H9 (cell line): ENCODE measurements around the gene SDK1. TPM values are rescaled to one million over a fixed set of nuclear protein-coding genes. Genes with fewer than 3 reads are reported as not detected.

Experiments
- DNase-seq: peaks from one replicate; pipeline ENCODE4 v3.0.0-alpha.2; 2017
- H2AFZ ChIP-seq: one replicate; pipeline ENCODE4 v1.6.1; 2013; ENCODE audit warnings: mild to moderate bottlenecking, low read length, control low read depth, moderate library complexity
- H2AK5ac ChIP-seq: 2 replicates; pipeline ENCODE4 v1.6.1; 2013; ENCODE audit warnings: low read length, control low read depth, mixed read lengths; ENCODE audit not compliant: insufficient read length
- H2BK120ac ChIP-seq: one replicate; pipeline ENCODE4 v1.6.1; 2013; ENCODE audit warnings: low read depth, mild to moderate bottlenecking, low read length, control low read depth, inconsistent platforms; ENCODE audit not compliant: poor library complexity, severe bottlenecking
- H2BK12ac ChIP-seq: 2 replicates; pipeline ENCODE4 v1.6.1; 2013; ENCODE audit warnings: low read length, control low read depth, mixed read lengths, low read depth; ENCODE audit not compliant: insufficient read length
- H2BK15ac ChIP-seq: 2 replicates; pipeline ENCODE4 v1.6.1; 2013; ENCODE audit warnings: low read depth, low read length, control low read depth
- H2BK20ac ChIP-seq: one replicate; pipeline ENCODE4 v1.6.1; 2013; ENCODE audit warnings: low read depth, mild to moderate bottlenecking, low read length, control low read depth, inconsistent platforms; ENCODE audit not compliant: poor library complexity, severe bottlenecking
- H2BK5ac ChIP-seq: 2 replicates; pipeline ENCODE4 v1.6.1; 2013; ENCODE audit warnings: low read length, control low read depth, mixed read lengths; ENCODE audit not compliant: insufficient read length
- H3K14ac ChIP-seq: 2 replicates; pipeline ENCODE4 v1.6.1; 2013; ENCODE audit warnings: low read length, control low read depth; ENCODE audit not compliant: insufficient read depth
- H3K18ac ChIP-seq: 2 replicates; pipeline ENCODE4 v1.6.1; 2013; ENCODE audit warnings: low read depth, mild to moderate bottlenecking, mixed read lengths, low read length, control low read depth; ENCODE audit not compliant: insufficient read length
- H3K23ac ChIP-seq: 2 replicates; pipeline ENCODE4 v1.6.1; 2013; ENCODE audit warnings: low read length, control low read depth, mixed read lengths, low read depth; ENCODE audit not compliant: insufficient read length
- H3K23me2 ChIP-seq: 2 replicates; pipeline ENCODE4 v1.6.1; 2013; ENCODE audit warnings: low read depth, mild to moderate bottlenecking, mixed read lengths, low read length, control low read depth; ENCODE audit not compliant: insufficient read length, poor library complexity, severe bottlenecking
- H3K27ac ChIP-seq: 2 replicates; pipeline ENCODE4 v1.5.1; 2013; ENCODE audit warnings: low read length, control low read depth, mixed read lengths, low read depth; ENCODE audit not compliant: insufficient read length
- H3K27me3 ChIP-seq: 2 replicates; pipeline ENCODE4 v1.6.1; 2013; ENCODE audit warnings: low read length, control low read depth, inconsistent platforms; ENCODE audit not compliant: insufficient read depth
- H3K4ac ChIP-seq: 2 replicates; pipeline ENCODE4 v1.6.1; 2013; ENCODE audit warnings: low read depth, mild to moderate bottlenecking, control low read depth, inconsistent platforms, low read length, moderate library complexity
- H3K4me1 ChIP-seq: 2 replicates; pipeline ENCODE4 v1.6.1; 2013; ENCODE audit warnings: low read length, control low read depth, inconsistent platforms; ENCODE audit not compliant: insufficient read depth
- H3K4me2 ChIP-seq: 2 replicates; pipeline ENCODE4 v1.6.1; 2013; ENCODE audit warnings: low read length, control low read depth, mixed read lengths; ENCODE audit not compliant: insufficient read length, insufficient read depth
- H3K56ac ChIP-seq: 2 replicates; pipeline ENCODE4 v1.6.1; 2013; ENCODE audit warnings: low read depth, mild to moderate bottlenecking, mixed read lengths, low read length, control low read depth; ENCODE audit not compliant: insufficient read length
- H3K79me1 ChIP-seq: 2 replicates; pipeline ENCODE4 v1.6.1; 2013; ENCODE audit warnings: low read depth, mild to moderate bottlenecking, moderate library complexity, low read length, control low read depth, inconsistent platforms; ENCODE audit not compliant: insufficient read depth, poor library complexity, severe bottlenecking
- H3K79me2 ChIP-seq: 2 replicates; pipeline ENCODE4 v1.6.1; 2013; ENCODE audit warnings: low read length, control low read depth, inconsistent platforms; ENCODE audit not compliant: insufficient read depth
- H3K9ac ChIP-seq: 2 replicates; pipeline ENCODE4 v1.6.1; 2013; ENCODE audit warnings: low read length, control low read depth, mixed read lengths; ENCODE audit not compliant: insufficient read length; ENCODE audit errors: extremely low read depth
- H3K9me3 ChIP-seq: one replicate; pipeline ENCODE4 v1.6.1; 2013; ENCODE audit warnings: low read depth, low read length, inconsistent platforms; ENCODE audit not compliant: control insufficient read depth
- H3T11ph ChIP-seq: one replicate; pipeline ENCODE4 v1.6.1; 2013; ENCODE audit warnings: mild to moderate bottlenecking, low read length, control low read depth, inconsistent platforms
- H4K20me1 ChIP-seq: one replicate; pipeline ENCODE4 v1.6.1; 2013; ENCODE audit not compliant: control insufficient read depth, insufficient read length, insufficient read depth
- H4K5ac ChIP-seq: 2 replicates; pipeline ENCODE4 v1.6.1; 2013; ENCODE audit warnings: low read depth, mild to moderate bottlenecking, mixed read lengths, low read length, control low read depth; ENCODE audit not compliant: insufficient read length
- H4K8ac ChIP-seq: replicated peaks from 2 replicates; pipeline ENCODE4 v1.6.1; 2013; ENCODE audit warnings: low read length, control low read depth, mixed read lengths, low read depth; ENCODE audit not compliant: insufficient read length
- H4K91ac ChIP-seq: 2 replicates; pipeline ENCODE4 v1.6.1; 2013; ENCODE audit warnings: low read depth, mild to moderate bottlenecking, moderate library complexity, mixed read lengths, low read length, control low read depth; ENCODE audit not compliant: insufficient read length
- H3K27ac Mint-ChIP-seq, 3 experiments: 2 replicates in 2 of 3; 3 replicates in 1 of 3; pipeline ENCODE4 v1.8.0; 2020 to 2021; ENCODE audit warnings: mixed read lengths in 3 of 3, mild to moderate bottlenecking in 1 of 3, moderate library complexity in 1 of 3
- H3K27me3 Mint-ChIP-seq: 2 replicates; pipeline ENCODE4 v1.8.0; 2021; ENCODE audit warnings: low read depth, mild to moderate bottlenecking, moderate library complexity, mixed read lengths
- H3K36me3 Mint-ChIP-seq, 3 experiments: 2 replicates in 2 of 3; 3 replicates in 1 of 3; pipeline ENCODE4 v1.8.0; 2020 to 2021; ENCODE audit warnings: low read depth in 3 of 3, mixed read lengths in 3 of 3; ENCODE audit not compliant: insufficient read depth in 1 of 3
- H3K4me1 Mint-ChIP-seq, 2 experiments: 2 replicates each; pipeline ENCODE4 v1.8.0; 2020; ENCODE audit warnings: mixed read lengths in 2 of 2
- H3K4me3 Mint-ChIP-seq, 2 experiments: 2 replicates in 1 of 2; 3 replicates in 1 of 2; pipeline ENCODE4 v1.8.0; 2020 to 2021; ENCODE audit warnings: mild to moderate bottlenecking in 2 of 2, mixed read lengths in 2 of 2, moderate library complexity in 1 of 2
- H3K9me3 Mint-ChIP-seq, 2 experiments: 2 replicates in 1 of 2; 3 replicates in 1 of 2; pipeline ENCODE4 v1.8.0; 2020; ENCODE audit warnings: mild to moderate bottlenecking in 2 of 2, mixed read lengths in 2 of 2, moderate library complexity in 1 of 2
- WGBS: extraction: QIAGEN DNeasy Blood & Tissue Kit; methylation state at CpG from one replicate; pipeline ENCODE4 v1.1.7; 2013; ENCODE audit warnings: missing lambda C conversion rate, low lambda C conversion rate, mixed read lengths; ENCODE audit not compliant: insufficient read length; ENCODE audit errors: extremely low coverage; 5-methylcytosine and 5-hydroxymethylcytosine counted together
- total RNA-seq: library from RNA; stranded (reverse); gene quantifications from 2 replicates; pipeline ENCODE4 v1.2.1, GENCODE V29; 2021
- TF ChIP-seq, protein P1 (sequence below): fragments of 200-600 bp; sonication (generic); conservative IDR thresholded peaks from 3 replicates; pipeline ENCODE4 v1.8.0; 2021; ENCODE audit warnings: antibody characterized with exemption, mild to moderate bottlenecking

SDK1 gene
- total RNA-seq, 1 experiment from 2014 or later: 8.7 TPM

DNA sequence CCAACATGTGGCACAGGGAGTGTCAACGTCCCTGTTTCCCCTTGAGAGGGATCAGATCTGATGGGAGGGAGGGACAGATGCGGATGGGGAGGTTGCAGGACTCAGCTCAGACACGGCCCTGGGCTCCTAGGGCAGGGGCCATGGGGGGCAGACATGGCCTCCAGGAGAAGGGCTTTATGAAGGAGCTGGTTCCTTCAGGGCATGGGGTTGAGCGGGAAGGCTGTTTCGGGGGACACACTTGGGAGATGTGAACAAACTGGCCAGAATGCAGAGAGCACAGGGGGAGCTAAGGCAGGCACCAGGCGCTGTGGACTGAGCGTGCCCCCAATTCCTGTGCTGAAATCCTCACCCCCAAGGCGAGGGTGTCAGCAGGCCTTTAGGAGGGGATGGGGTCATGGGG is 799.1 kb downstream of the SDK1 start:
- TF ChIP-seq, protein P1, sequence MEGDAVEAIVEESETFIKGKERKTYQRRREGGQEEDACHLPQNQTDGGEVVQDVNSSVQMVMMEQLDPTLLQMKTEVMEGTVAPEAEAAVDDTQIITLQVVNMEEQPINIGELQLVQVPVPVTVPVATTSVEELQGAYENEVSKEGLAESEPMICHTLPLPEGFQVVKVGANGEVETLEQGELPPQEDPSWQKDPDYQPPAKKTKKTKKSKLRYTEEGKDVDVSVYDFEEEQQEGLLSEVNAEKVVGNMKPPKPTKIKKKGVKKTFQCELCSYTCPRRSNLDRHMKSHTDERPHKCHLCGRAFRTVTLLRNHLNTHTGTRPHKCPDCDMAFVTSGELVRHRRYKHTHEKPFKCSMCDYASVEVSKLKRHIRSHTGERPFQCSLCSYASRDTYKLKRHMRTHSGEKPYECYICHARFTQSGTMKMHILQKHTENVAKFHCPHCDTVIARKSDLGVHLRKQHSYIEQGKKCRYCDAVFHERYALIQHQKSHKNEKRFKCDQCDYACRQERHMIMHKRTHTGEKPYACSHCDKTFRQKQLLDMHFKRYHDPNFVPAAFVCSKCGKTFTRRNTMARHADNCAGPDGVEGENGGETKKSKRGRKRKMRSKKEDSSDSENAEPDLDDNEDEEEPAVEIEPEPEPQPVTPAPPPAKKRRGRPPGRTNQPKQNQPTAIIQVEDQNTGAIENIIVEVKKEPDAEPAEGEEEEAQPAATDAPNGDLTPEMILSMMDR: no peak
- DNase-seq: no peak
- no peaks in the 10 kb centered on the region for H3K9me3 ChIP-seq
- H3K4me1 Mint-ChIP-seq: peaks cover 7% of the 10 kb centered on the region in 2 experiments
- H3K14ac ChIP-seq: no peak overlapping the region; the same call in 1 of the 2 replicates
- H4K91ac ChIP-seq: no peak overlapping the region
- no peaks in the 10 kb centered on the region; a peak in 1 of 7 replicates for H3K36me3 Mint-ChIP-seq
- H2BK20ac ChIP-seq: no peak overlapping the region
- H3K27me3 ChIP-seq: no peaks in the 10 kb centered on the region
- H3K4me1 ChIP-seq: no peaks in the 10 kb centered on the region
- peak overlapping the region in 2 of 3 experiments; percentile 28 to 76; a peak in 2 of 7 replicates for H3K27ac Mint-ChIP-seq
- H3T11ph ChIP-seq: no peak overlapping the region
- no peak overlapping the region for H2BK120ac ChIP-seq
- no peak overlapping the region for H3K4me2 ChIP-seq
- H3K4me3 Mint-ChIP-seq: no peak overlapping the region
- H3K23me2 ChIP-seq: no peaks in the 10 kb centered on the region
- no peak overlapping the region for H3K18ac ChIP-seq
- H2BK5ac ChIP-seq: no peak overlapping the region
- no peaks in the 10 kb centered on the region for H3K9me3 Mint-ChIP-seq
- H4K20me1 ChIP-seq: no peaks in the 10 kb centered on the region
- H3K56ac ChIP-seq: no peak overlapping the region
- H2AFZ ChIP-seq: no peak overlapping the region
- no peak overlapping the region for H3K23ac ChIP-seq
- no peak overlapping the region for H3K9ac ChIP-seq
- H3K27ac ChIP-seq: no peak overlapping the region
- no peak overlapping the region for H3K4ac ChIP-seq
- no peaks in the 10 kb centered on the region; the same call in 1 of the 2 replicates for H3K27me3 Mint-ChIP-seq
- no peaks in the 10 kb centered on the region for H3K79me1 ChIP-seq
- no peak overlapping the region for H2AK5ac ChIP-seq
- H2BK12ac ChIP-seq: no peak overlapping the region
- no peaks in the 10 kb centered on the region for H3K79me2 ChIP-seq
- H4K5ac ChIP-seq: no peak overlapping the region
- no peak overlapping the region for H2BK15ac ChIP-seq
- no CpG with 5 or more reads among the region's 8 CpGs for WGBS
- no peak overlapping the region for H4K8ac ChIP-seq
